OCI-LY7 (cell line): ENCODE data around the gene ARHGAP42.

Source experiments
- EZH2phosphoT487 ChIP-seq: fragments of 200-600 bp; sonication (generic); IDR thresholded peaks from 2 replicates; pipeline ENCODE4 v1.6.1; 2018; ENCODE audit warnings: low read depth, borderline replicate concordance, mild to moderate bottlenecking, mixed run types, antibody characterized with exemption, low read length, moderate library complexity, mixed read lengths
- TF ChIP-seq, protein P1 (sequence below): fragments of 200-600 bp; sonication (generic); conservative IDR thresholded peaks from 2 replicates; pipeline ENCODE4 v1.5.1; 2014; ENCODE audit warnings: mild to moderate bottlenecking, antibody characterized with exemption, low read length, moderate library complexity, mixed read lengths

GRCh38 chr11:100663996-100664395 is 23.1 kb upstream of the ARHGAP42 start:
- TF ChIP-seq, protein P1, sequence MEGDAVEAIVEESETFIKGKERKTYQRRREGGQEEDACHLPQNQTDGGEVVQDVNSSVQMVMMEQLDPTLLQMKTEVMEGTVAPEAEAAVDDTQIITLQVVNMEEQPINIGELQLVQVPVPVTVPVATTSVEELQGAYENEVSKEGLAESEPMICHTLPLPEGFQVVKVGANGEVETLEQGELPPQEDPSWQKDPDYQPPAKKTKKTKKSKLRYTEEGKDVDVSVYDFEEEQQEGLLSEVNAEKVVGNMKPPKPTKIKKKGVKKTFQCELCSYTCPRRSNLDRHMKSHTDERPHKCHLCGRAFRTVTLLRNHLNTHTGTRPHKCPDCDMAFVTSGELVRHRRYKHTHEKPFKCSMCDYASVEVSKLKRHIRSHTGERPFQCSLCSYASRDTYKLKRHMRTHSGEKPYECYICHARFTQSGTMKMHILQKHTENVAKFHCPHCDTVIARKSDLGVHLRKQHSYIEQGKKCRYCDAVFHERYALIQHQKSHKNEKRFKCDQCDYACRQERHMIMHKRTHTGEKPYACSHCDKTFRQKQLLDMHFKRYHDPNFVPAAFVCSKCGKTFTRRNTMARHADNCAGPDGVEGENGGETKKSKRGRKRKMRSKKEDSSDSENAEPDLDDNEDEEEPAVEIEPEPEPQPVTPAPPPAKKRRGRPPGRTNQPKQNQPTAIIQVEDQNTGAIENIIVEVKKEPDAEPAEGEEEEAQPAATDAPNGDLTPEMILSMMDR = no peak
- TF ChIP-seq EZH2phosphoT487 = no peak
